ENCODE results near the gene TPRG1. TPM values are rescaled to one million over a fixed set of nuclear protein-coding genes. Genes with fewer than 3 reads are reported as not detected.

Gene TPRG1
- total and polyA plus RNA-seq, 4 donors = 1.0 to 46.6 (median 6.9) TPM

DNA sequence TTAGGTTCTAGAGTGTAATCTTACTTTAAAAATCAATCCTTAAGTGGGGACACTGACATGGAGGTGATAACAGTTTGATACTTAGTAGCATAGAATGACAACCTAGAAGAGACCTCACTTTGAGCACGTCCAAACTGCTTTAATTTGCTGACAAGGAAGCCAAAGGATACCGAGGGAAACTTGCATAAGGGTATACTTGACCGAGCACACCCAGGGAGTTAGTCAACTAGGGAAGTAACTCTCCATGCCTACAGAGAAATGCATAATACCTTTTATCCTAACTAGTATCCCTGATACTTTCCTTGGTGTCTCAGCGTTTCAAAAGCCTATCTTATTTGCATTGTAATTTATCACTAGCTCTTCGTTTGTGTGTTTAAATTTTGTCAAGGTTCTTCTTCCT, 5.5 kb upstream of the TPRG1 start:
- Histone ChIP-seq H3K9ac (ENCODE audit: low read depth in 1 of 2, low read length in 2 of 2) (no peak overlapping the region), H3K27me3 (ENCODE audit: control insufficient read depth in 4 of 4, insufficient read depth in 4 of 4, low read length in 3 of 4) (no peaks in the 10 kb centered on the region), H3K9me3 (ENCODE audit: control insufficient read depth in 4 of 4, low read length in 3 of 4) (no peaks in the 10 kb centered on the region), H3K4me1 (ENCODE audit: control insufficient read depth in 4 of 4, insufficient read depth in 4 of 4, low read length in 3 of 4) (no peaks in the 10 kb centered on the region), H3K36me3 (ENCODE audit: control insufficient read depth in 4 of 4, insufficient read depth in 3 of 4, low read depth in 1 of 4, low read length in 3 of 4) (peaks cover 0 to 3% (median 1%) of the 10 kb centered on the region in 4 donors), H3K4me3 (ENCODE audit: low read depth in 1 of 3, low read length in 3 of 3) (no peak overlapping the region), H3K27ac (ENCODE audit: low read depth in 1 of 2, low read length in 2 of 2) (no peak overlapping the region)
- 76% methylated on average over 5 of the region's 5 CpGs for WGBS
- no peak for TF ChIP-seq NR2F2 (IDR thresholded peaks at IDR 0.05)
- TF ChIP-seq HNF4G (IDR thresholded peaks at IDR 0.05) = no peak
- TF ChIP-seq ZBTB33 (IDR thresholded peaks at IDR 0.05) = no peak
- no peak for TF ChIP-seq FOXA1 (IDR thresholded peaks at IDR 0.05)
- TF ChIP-seq FOXA2 (IDR thresholded peaks at IDR 0.05) = no peak
- no peak for TF ChIP-seq TAF1 (conservative IDR thresholded peaks at IDR 0.05)
- no peak for TF ChIP-seq RXRA (IDR thresholded peaks at IDR 0.05)
- DNase-seq (ENCODE audit: low spot score) = no peak

DNA sequence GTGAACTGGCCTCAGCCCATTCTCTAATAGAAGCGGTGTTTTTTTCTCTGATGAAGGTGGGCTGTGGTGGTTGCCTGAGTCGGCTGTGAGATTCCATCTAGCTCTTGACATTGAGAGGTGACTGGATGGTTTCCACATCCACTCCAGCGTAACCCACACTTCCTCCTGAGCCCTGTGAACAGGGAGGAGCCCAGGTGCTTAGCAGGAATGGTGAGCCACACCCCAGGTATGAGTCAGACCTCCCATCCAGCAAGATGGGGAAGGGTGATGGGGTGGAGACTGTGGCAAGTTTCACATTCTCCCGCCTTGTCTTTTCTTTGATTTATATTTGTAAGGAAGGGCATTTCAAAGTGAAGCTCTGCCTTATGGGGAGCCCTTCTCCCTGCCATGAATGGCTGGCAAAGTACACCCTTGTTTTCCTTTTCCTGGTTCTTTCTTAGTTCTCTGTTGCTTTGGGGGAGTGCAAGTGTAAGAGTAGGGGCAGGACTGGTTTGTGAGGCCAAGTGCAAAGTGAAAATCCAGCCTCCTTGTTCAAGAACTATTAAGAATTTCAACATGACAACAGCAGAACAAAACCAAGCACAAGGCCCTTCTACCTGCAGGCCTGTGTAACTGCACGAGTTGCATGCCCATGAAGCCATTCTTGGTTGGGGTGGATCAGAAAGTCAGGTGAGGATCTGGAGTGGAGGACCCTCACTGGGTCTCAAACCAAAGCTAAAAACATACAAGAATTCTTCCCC, 4.6 kb upstream of the TPRG1 start:
- no peak for TF ChIP-seq FOXA2 (IDR thresholded peaks at IDR 0.05)
- TF ChIP-seq SP1 (IDR thresholded peaks at IDR 0.05) = no peak
- no peak for TF ChIP-seq EGR1 (IDR thresholded peaks at IDR 0.05; ENCODE audit: low read depth in 2 of 2)
- TF ChIP-seq ZBTB33 (IDR thresholded peaks at IDR 0.05) = no peak
- no peak for TF ChIP-seq RXRA (IDR thresholded peaks at IDR 0.05)
- TF ChIP-seq, protein P1, sequence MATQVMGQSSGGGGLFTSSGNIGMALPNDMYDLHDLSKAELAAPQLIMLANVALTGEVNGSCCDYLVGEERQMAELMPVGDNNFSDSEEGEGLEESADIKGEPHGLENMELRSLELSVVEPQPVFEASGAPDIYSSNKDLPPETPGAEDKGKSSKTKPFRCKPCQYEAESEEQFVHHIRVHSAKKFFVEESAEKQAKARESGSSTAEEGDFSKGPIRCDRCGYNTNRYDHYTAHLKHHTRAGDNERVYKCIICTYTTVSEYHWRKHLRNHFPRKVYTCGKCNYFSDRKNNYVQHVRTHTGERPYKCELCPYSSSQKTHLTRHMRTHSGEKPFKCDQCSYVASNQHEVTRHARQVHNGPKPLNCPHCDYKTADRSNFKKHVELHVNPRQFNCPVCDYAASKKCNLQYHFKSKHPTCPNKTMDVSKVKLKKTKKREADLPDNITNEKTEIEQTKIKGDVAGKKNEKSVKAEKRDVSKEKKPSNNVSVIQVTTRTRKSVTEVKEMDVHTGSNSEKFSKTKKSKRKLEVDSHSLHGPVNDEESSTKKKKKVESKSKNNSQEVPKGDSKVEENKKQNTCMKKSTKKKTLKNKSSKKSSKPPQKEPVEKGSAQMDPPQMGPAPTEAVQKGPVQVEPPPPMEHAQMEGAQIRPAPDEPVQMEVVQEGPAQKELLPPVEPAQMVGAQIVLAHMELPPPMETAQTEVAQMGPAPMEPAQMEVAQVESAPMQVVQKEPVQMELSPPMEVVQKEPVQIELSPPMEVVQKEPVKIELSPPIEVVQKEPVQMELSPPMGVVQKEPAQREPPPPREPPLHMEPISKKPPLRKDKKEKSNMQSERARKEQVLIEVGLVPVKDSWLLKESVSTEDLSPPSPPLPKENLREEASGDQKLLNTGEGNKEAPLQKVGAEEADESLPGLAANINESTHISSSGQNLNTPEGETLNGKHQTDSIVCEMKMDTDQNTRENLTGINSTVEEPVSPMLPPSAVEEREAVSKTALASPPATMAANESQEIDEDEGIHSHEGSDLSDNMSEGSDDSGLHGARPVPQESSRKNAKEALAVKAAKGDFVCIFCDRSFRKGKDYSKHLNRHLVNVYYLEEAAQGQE (IDR thresholded peaks at IDR 0.05) = no peak
- TF ChIP-seq, protein P2, sequence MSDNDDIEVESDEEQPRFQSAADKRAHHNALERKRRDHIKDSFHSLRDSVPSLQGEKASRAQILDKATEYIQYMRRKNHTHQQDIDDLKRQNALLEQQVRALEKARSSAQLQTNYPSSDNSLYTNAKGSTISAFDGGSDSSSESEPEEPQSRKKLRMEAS (IDR thresholded peaks at IDR 0.05) = no peak
- no peak for TF ChIP-seq HNF4G (IDR thresholded peaks at IDR 0.05)
- no peak for TF ChIP-seq TAF1 (conservative IDR thresholded peaks at IDR 0.05)
- Histone ChIP-seq H3K4me3 (ENCODE audit: low read depth in 1 of 3, low read length in 3 of 3) (no peak overlapping the region), H3K36me3 (ENCODE audit: control insufficient read depth in 4 of 4, insufficient read depth in 3 of 4, low read depth in 1 of 4, low read length in 3 of 4) (peaks cover 0 to 3% (median 1%) of the 10 kb centered on the region in 4 donors), H3K27ac (ENCODE audit: low read depth in 1 of 2, low read length in 2 of 2) (no peak overlapping the region), H3K9ac (ENCODE audit: low read depth in 1 of 2, low read length in 2 of 2) (no peak overlapping the region), H3K27me3 (ENCODE audit: control insufficient read depth in 4 of 4, insufficient read depth in 4 of 4, low read length in 3 of 4) (no peaks in the 10 kb centered on the region), H3K4me1 (ENCODE audit: control insufficient read depth in 4 of 4, insufficient read depth in 4 of 4, low read length in 3 of 4) (no peaks in the 10 kb centered on the region), H3K9me3 (ENCODE audit: control insufficient read depth in 4 of 4, low read length in 3 of 4) (no peaks in the 10 kb centered on the region)
- no peak for DNase-seq (ENCODE audit: low spot score)
- 93% methylated on average over 5 of the region's 5 CpGs for WGBS

Measured in liver (tissue), 9 donors.